GM12875 (cell line): ENCODE data around the gene BAIAP2.

ENCODE experiments used
- H3K4me3 ChIP-seq: one replicate; pipeline ENCODE4 v1.5.1; 2011; ENCODE audit warnings: low read depth, low read length, control low read depth
- CTCF ChIP-seq: IDR thresholded peaks from 2 replicates; pipeline ENCODE4 v1.5.1; 2011; ENCODE audit warnings: low read depth, mild to moderate bottlenecking, control low read depth, inconsistent platforms, low read length, moderate library complexity, borderline replicate concordance; ENCODE audit not compliant: insufficient read depth

BAIAP2 gene

DNA sequence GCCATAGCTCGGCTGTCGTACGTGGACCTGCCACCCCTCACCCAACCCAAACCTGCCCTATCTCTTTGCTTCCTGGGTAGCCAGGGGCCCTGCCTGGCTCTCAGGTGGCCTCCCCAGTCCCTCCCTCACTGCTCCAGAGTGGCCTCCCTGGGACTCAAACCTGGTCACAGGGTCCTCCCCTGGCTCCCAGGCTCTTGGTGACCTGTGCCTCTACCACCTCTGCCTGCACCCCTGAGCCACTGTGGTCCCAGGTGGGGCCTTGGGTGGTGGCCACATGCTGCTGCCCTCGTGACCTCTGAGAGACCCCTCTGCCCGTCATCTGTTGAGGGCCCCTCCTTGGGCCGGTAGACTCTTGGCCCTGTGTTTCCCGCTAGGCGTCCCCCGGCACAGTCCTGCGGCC, 65.7 kb downstream of the BAIAP2 start:
- no peak overlapping the region for H3K4me3 ChIP-seq
- TF ChIP-seq CTCF = no peak

DNA sequence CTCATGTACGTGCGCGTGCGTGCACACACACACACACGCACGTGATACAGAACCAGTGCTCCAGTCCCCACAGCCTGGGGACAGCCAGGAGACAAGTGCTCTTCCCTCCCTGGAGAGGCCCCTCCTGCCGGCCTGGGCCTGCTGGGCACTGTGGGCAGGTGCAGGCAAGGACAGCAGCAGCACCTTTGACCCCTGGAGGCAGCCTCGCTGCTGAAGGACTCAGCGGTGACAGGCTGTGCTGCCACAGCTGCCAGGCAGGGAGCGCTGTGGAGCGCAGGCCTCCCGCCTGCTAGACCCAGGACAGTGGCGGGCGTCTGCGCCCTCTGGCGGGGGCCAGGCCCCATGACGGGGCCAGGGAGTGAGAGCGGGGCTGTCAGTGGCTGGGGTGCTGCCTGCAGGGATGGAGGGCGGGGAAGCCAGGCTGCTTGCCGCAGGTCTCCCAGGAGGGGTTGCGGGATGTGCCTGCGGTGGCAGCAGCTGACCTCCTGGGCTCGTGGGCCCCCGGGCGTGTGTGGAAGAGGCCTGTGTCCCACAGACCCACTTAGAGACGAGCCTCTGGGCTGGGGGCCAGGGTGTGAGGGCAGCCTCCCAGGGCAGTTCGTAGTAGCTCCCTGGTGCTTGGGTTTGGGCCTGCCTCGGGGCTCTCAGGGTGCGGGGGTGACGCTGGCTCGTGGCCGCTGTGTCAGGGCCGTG, 66.8 kb downstream of the BAIAP2 start:
- TF ChIP-seq CTCF = peak; percentile 100
- H3K4me3 ChIP-seq = no peak overlapping the region

- no peak overlapping the region for H3K4me3 ChIP-seq
- no peak for TF ChIP-seq CTCF
Observed at GRCh38 chr17:81102352-81102751, 67.4 kb downstream of the BAIAP2 start.

DNA sequence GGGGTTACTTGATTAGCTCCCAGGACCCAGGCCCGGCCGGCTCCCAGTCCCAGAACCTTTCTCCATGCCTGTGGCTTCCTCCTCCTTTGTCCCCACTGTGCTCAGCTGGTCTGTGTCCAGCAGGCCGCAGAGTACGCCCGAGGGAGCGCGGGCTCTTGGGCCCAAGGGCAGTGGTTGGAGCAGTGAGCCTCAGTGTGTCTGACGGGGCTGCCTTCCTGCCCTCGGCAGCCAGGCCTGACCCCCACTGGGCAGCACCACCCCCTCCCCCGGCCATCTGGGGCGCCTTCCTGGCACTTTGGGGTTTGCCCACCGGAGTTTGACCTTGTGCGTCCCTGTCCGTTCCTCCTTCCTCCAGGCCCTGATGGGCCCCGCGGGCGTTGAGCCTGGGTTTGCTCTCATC, 67.9 kb downstream of the BAIAP2 start:
- H3K4me3 ChIP-seq = no peak overlapping the region
- no peak for TF ChIP-seq CTCF

DNA sequence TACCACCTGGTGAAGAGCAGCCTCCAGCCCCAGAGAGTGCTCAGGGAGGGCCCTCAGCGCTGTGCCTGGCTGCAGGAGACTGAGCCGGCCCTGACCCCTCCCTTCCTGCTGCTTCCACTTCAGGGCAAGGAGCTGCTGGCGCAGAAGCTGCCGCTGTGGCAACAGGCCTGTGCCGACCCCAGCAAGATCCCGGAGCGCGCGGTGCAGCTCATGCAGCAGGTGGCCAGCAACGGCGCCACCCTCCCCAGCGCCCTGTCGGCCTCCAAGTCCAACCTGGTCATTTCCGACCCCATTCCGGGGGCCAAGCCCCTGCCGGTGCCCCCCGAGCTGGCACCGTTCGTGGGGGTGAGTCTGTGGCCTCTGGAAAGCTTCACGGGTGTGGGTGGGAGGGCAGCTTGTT, 68.4 kb downstream of the BAIAP2 start:
- no peak overlapping the region for H3K4me3 ChIP-seq
- no peak for TF ChIP-seq CTCF

GRCh38 chr17:81106716-81107115, 71.8 kb downstream of the BAIAP2 start:
- no peak overlapping the region for H3K4me3 ChIP-seq
- TF ChIP-seq CTCF = no peak

- H3K4me3 ChIP-seq = no peak overlapping the region
- no peak for TF ChIP-seq CTCF
Observed at GRCh38 chr17:81108220-81108619, 73.3 kb downstream of the BAIAP2 start.
